Activated T-helper 1 cell treated with anti-CD3 and anti-CD28 coated beads, Interleukin-12 subunit alpha, Interleukin-12 subunit beta, Interleukin-2, Interleukin-4 antibody, amounts not matched to agents 30 ng/mL and 10 ng/mL and 1 ng/mL, durations not matched to agents 14 hours and 24 hours and 36 hours (primary cell): ENCODE results near the gene THEM5. TPM values are rescaled to one million over a fixed set of nuclear protein-coding genes. Genes with fewer than 3 reads are reported as not detected.

Experiments
- DNase-seq: peaks from one replicate; pipeline ENCODE4 v3.0.0; 2021; ENCODE audit warnings: low spot score
- H3K27ac Mint-ChIP-seq: one replicate; pipeline ENCODE4 v1.8.0; 2021; ENCODE audit warnings: mild to moderate bottlenecking, mixed read lengths
- H3K27me3 Mint-ChIP-seq: one replicate; pipeline ENCODE4 v1.8.0; 2022; ENCODE audit warnings: mild to moderate bottlenecking, moderate library complexity, mixed read lengths; ENCODE audit not compliant: insufficient read depth
- H3K36me3 Mint-ChIP-seq: one replicate; pipeline ENCODE4 v1.8.0; 2021; ENCODE audit warnings: low read depth, mixed read lengths
- H3K4me1 Mint-ChIP-seq: one replicate; pipeline ENCODE4 v1.8.0; 2021; ENCODE audit warnings: low read depth, mixed read lengths
- H3K4me3 Mint-ChIP-seq: one replicate; pipeline ENCODE4 v1.8.0; 2021; ENCODE audit warnings: mild to moderate bottlenecking, moderate library complexity, mixed read lengths
- H3K9me3 Mint-ChIP-seq: one replicate; pipeline ENCODE4 v1.8.0; 2021; ENCODE audit warnings: mixed read lengths
- intact Hi-C: fragments of 100-400 bp; cut with micrococcal nuclease; formaldehyde crosslinking; loops from one replicate; pipeline ENCODE4 v1.15.1; 2024
- total RNA-seq: library from RNA; stranded (reverse); gene quantifications from 2 replicates; pipeline ENCODE4 v1.2.3, GENCODE V29; 2022

THEM5 gene
- total RNA-seq, 1 donor from 2014 or later = not detected

DNA sequence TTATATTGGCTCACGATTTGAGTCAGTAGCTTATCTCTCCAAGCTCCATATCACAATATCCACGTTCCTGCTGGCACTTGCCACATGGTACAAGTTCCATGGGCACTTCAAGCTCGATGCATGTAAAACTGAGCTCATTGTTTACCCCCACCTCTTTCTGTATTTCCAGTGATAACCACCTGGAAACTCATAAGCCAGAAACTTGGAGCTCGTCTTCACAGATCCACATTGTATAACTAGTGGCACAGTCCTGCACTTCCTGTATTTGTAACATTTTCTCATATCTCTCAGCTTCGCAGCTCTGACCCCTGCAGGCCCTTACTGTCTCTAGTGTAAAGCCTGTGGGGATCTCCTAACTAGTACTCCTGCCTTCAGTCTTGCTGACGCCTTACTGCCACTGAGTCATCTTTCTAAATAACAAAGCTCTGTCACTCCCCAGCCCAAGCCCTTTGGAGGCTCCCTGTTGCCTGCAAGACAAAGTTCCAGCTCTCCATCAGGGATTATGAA is 7.4 kb downstream of the THEM5 start:
- intact Hi-C loops = no loop called here
- Mint-ChIP-seq H3K9me3 (no peaks in the 10 kb centered on the region), H3K27me3 (peaks cover 1% of the 10 kb centered on the region), H3K36me3 (peaks cover 24% of the 10 kb centered on the region), H3K27ac (peak overlapping the region; percentile 1), H3K4me3 (no peak overlapping the region), H3K4me1 (peaks cover 26% of the 10 kb centered on the region)
- no peak for DNase-seq

- no peaks in the 10 kb centered on the region for H3K9me3 Mint-ChIP-seq
- H3K4me1 Mint-ChIP-seq = peaks cover 49% of the 10 kb centered on the region
- H3K27ac Mint-ChIP-seq = no peak overlapping the region
- no peak for DNase-seq
- H3K36me3 Mint-ChIP-seq = peaks cover 28% of the 10 kb centered on the region
- no peak overlapping the region for H3K4me3 Mint-ChIP-seq
- H3K27me3 Mint-ChIP-seq = peaks cover 3% of the 10 kb centered on the region
- intact Hi-C loops = no loop called here
Measured at GRCh38 chr1:151843398-151843797, 10.1 kb downstream of the THEM5 start.

GRCh38 chr1:151841141-151841540 is 12.4 kb downstream of the THEM5 start:
- Mint-ChIP-seq H3K36me3 (peaks cover 22% of the 10 kb centered on the region), H3K4me1 (peaks cover 59% of the 10 kb centered on the region), H3K9me3 (no peaks in the 10 kb centered on the region), H3K27me3 (peaks cover 6% of the 10 kb centered on the region), H3K4me3 (peak overlapping the region; percentile 90), H3K27ac (peak overlapping the region; percentile 32)
- intact Hi-C loops = no loop called here
- no peak for DNase-seq

DNA sequence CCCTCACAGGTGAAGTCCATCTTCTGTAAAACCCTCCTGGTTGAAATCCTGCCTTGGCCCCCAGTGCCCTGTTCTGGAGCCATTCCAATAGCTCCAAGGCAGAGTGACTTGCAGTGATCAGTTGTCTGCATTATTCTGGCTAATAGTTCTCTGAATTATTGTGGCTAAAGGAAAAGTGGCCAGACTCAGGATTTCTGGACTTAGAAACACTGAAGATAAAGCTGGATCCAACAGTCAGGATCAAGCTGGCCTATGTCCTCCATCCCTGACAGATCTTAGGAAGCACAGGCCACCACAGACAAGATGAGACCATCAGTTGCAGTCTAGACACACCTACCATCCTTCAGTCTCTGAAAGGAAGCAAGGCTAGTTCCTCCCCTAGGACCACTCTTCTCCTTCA is 13.1 kb downstream of the THEM5 start:
- intact Hi-C loops = no loop called here
- Mint-ChIP-seq H3K9me3 (no peaks in the 10 kb centered on the region), H3K4me1 (peaks cover 57% of the 10 kb centered on the region), H3K36me3 (peaks cover 20% of the 10 kb centered on the region), H3K27ac (peak overlapping the region; percentile 45), H3K27me3 (peaks cover 6% of the 10 kb centered on the region), H3K4me3 (peak overlapping the region; percentile 90)
- DNase-seq = no peak

- intact Hi-C loops = loop anchor here (5.0 kb wide), 3 partner anchors 117 to 492 kb away; partner anchors contain the start of genes POGZ, RFX5 and RIIAD1
Measured at GRCh38 chr1:151839457-151840403, 13.8 kb downstream of the THEM5 start, which contains the start of gene C2CD4D. C2CD4D (minus strand) TSS chr1:151839820; CDS start chr1:151838989, 831 bp downstream.

GRCh38 chr1:151839082-151839412 is 14.5 kb downstream of the THEM5 start:
- peak overlapping the region; percentile 90 for H3K4me3 Mint-ChIP-seq
- H3K4me1 Mint-ChIP-seq = peaks cover 54% of the 10 kb centered on the region
- peaks cover 5% of the 10 kb centered on the region for H3K27me3 Mint-ChIP-seq
- no peak for DNase-seq
- intact Hi-C loops = loop anchor here (5.0 kb wide), 3 partner anchors 117 to 492 kb away; partner anchors contain the start of genes POGZ, RFX5 and RIIAD1
- no peaks in the 10 kb centered on the region for H3K9me3 Mint-ChIP-seq
- peak overlapping the region; percentile 78 for H3K27ac Mint-ChIP-seq
- H3K36me3 Mint-ChIP-seq = peaks cover 11% of the 10 kb centered on the region

More at GRCh38 chr1:151839457-151840403, 13.8 kb downstream of the THEM5 start, which contains the start of gene C2CD4D:
- H3K4me1 Mint-ChIP-seq = peaks cover 55% of the 10 kb centered on the region
- H3K4me3 Mint-ChIP-seq = peak within 1 kb of the TSS; percentile 90
- peaks cover 6% of the 10 kb centered on the region for H3K27me3 Mint-ChIP-seq
- DNase-seq = peak; percentile 73
- no peaks in the 10 kb centered on the region for H3K9me3 Mint-ChIP-seq
- H3K36me3 Mint-ChIP-seq = peaks cover 16% of the 10 kb centered on the region
- peak within 1 kb of the TSS; percentile 78 for H3K27ac Mint-ChIP-seq

DNA sequence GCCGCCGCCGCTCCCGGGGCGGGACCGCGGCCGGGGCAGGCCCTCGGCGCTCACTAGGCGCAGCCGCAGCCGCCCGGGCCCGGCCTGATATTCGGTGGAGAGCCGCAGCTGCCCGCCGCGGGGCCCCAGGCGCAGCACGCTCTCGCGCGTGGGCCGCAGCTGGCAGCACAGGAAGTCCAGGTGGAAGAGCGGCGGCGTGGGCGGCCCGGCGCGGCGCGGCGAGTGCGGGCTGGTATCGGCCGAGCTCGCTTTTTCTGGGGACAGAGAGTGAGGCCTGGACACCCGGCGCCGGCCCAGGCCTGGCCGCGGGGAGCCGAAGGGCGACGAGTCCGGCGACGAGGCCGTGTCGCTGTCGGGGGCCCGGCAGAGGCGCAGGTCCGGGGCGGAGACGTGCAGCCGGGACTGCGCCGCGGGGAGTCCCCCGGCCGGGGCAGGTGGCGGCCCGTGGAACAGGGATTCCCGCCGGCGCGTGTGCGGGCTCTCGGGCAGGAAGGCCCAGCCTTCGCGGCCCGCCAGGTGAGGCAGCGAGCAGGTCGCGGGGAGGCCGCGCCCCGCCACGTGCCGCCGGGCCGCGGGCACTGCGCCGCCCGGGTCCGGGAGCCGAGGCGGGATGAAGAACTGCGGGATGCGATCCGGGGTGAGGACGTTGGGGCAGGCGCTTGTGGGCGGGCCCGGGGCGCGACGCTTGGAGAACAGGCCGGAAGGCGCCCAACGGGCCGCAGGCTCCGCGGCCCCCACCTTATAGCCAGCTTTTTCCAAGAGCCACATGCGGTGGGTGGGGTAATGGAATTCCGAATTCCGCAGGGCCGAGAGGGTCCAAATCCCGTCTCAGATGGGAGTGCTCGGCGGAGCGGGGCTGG is 15.1 kb downstream of the THEM5 start:
- Mint-ChIP-seq H3K27ac (peak overlapping the region; percentile 78), H3K36me3 (peaks cover 11% of the 10 kb centered on the region), H3K4me1 (peaks cover 60% of the 10 kb centered on the region), H3K27me3 (peaks cover 5% of the 10 kb centered on the region), H3K9me3 (no peaks in the 10 kb centered on the region), H3K4me3 (peak overlapping the region; percentile 90)
- no peak for DNase-seq
- intact Hi-C loops = loop anchor here (1.0 to 5.0 kb wide), 4 partner anchors 116 to 491 kb away; partner anchors contain the start of genes POGZ, RFX5, RIIAD1 and TUFT1

DNA sequence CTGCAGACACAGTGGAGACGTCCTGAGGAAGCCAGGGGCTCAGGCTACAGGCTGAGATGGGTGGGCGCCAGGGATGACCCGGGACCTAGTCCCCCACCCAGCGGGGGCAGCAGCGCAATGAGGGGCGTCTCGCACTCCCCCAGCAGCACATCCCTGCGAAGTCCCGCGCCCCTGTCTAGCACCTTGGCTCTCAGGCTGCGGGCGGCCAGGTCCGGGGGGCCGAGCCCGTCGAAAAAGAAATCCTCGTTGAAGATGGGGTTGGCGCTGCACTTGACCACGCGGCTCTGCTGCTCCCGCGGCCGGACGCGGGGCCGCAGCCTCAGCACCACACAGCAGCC is 15.7 kb downstream of the THEM5 start:
- H3K4me3 Mint-ChIP-seq = peak overlapping the region; percentile 83
- H3K36me3 Mint-ChIP-seq = peaks cover 11% of the 10 kb centered on the region
- H3K27ac Mint-ChIP-seq = peak overlapping the region; percentile 92

DNA sequence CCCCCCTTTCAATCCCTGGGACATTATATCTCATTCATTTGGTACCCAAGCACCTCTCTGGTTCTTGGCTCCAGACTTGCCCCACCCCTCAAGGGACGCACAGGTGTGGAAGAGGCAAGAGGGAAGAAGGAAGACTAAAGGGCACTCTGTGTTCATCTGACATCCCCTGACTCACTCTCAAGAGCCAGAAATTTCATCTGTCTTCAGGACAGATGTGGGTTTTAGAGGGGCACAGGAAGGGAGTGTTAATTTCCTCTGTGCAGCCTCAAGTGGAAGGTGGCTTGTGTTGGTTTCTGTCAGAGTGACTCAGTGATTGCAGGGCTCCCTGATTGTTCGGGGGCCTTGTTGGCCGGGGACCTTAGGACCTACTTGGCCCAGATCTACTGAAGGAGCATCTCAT is 16.3 kb downstream of the THEM5 start:
- intact Hi-C loops = loop anchor here (5.0 kb wide), 3 partner anchors 115 to 490 kb away; partner anchors contain the start of genes POGZ, RFX5 and RIIAD1
- H3K27me3 Mint-ChIP-seq = peaks cover 5% of the 10 kb centered on the region
- no peaks in the 10 kb centered on the region for H3K9me3 Mint-ChIP-seq
- H3K4me3 Mint-ChIP-seq = peak overlapping the region; percentile 83
- peaks cover 73% of the 10 kb centered on the region for H3K4me1 Mint-ChIP-seq
- DNase-seq = no peak
- peak overlapping the region; percentile 92 for H3K27ac Mint-ChIP-seq
- peaks cover 11% of the 10 kb centered on the region for H3K36me3 Mint-ChIP-seq

More for the DNA sequence above, 15.7 kb downstream of the THEM5 start:
- DNase-seq = no peak
- intact Hi-C loops = loop anchor here (1.0 to 5.0 kb wide), 4 partner anchors 116 to 491 kb away; partner anchors contain the start of genes POGZ, RFX5, RIIAD1 and TUFT1
- Mint-ChIP-seq H3K27me3 (peaks cover 5% of the 10 kb centered on the region), H3K4me1 (peaks cover 66% of the 10 kb centered on the region), H3K9me3 (no peaks in the 10 kb centered on the region)

DNA sequence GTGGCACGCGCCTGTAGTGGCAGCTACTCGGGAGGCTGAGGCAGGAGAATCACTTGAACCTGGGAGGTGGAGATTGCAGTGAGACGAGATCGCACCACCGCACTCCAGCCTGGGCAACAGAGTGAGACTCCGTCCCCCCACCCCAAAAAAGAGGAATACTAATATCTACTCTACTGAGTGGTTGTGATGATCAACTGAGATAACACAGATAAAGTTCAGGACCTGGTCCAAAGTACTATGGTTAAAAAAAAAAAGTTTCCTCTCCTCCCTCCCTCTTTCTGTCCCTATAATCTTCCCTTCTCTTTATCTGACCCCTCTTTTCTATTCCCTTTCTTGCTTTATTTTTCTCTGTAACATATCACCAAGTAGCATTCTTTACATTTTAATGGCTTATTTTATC is 17.9 kb downstream of the THEM5 start:
- no peak for DNase-seq
- H3K4me3 Mint-ChIP-seq = no peak overlapping the region
- intact Hi-C loops = loop anchor here (5.0 kb wide), 3 partner anchors 113 to 488 kb away; partner anchors contain the start of genes POGZ, RFX5 and RIIAD1
- H3K27me3 Mint-ChIP-seq = peaks cover 3% of the 10 kb centered on the region
- peaks cover 70% of the 10 kb centered on the region for H3K4me1 Mint-ChIP-seq
- no peaks in the 10 kb centered on the region for H3K9me3 Mint-ChIP-seq
- H3K27ac Mint-ChIP-seq = no peak overlapping the region
- no peaks in the 10 kb centered on the region for H3K36me3 Mint-ChIP-seq

DNA sequence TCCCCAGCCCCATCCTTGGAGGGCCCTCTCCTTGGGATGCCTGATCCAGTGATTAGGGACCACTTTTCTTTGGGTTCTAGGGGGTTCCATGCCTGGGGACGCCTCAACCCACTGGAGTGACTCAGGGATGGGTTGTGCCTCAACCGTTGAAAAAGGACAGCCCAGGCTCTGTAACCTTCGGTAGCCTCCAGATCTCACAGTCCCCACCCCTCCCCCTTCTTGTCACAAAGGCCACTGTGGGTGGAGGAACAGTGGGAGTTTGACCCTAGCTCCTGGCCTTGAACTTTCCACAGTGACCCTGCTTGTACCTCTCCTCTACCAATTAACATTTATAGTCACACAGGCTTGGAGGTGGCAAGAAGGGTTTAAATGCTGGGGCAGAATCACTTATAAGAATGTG is 19.3 kb downstream of the THEM5 start:
- H3K27ac Mint-ChIP-seq = no peak overlapping the region
- intact Hi-C loops = no loop called here

GRCh38 chr1:151833172-151833900 is 20.2 kb downstream of the THEM5 start:
- intact Hi-C loops = no loop called here
- peaks cover 3% of the 10 kb centered on the region for H3K27me3 Mint-ChIP-seq
- peak overlapping the region; percentile 46 for H3K27ac Mint-ChIP-seq
- H3K4me1 Mint-ChIP-seq = peaks cover 75% of the 10 kb centered on the region
- no peaks in the 10 kb centered on the region for H3K36me3 Mint-ChIP-seq
- no peaks in the 10 kb centered on the region for H3K9me3 Mint-ChIP-seq
- H3K4me3 Mint-ChIP-seq = no peak overlapping the region
- no peak for DNase-seq

More for the DNA sequence above, 19.3 kb downstream of the THEM5 start:
- no peaks in the 10 kb centered on the region for H3K9me3 Mint-ChIP-seq
- H3K4me3 Mint-ChIP-seq = no peak overlapping the region
- H3K36me3 Mint-ChIP-seq = no peaks in the 10 kb centered on the region
- no peak for DNase-seq
- H3K4me1 Mint-ChIP-seq = peaks cover 70% of the 10 kb centered on the region
- H3K27me3 Mint-ChIP-seq = peaks cover 3% of the 10 kb centered on the region
